Right lobe of liver (tissue), 6 donors: ENCODE results near the gene CTRB2. TPM values are rescaled to one million over a fixed set of nuclear protein-coding genes. Genes with fewer than 3 reads are reported as not detected.
A peak's percentile ranks its signal among the peaks of the same experiment; 100 is the strongest.

Experiments used
- ATAC-seq, 4 donors: fragments of 200-7000 bp; cut with Tn5 transposase; one replicate each; pipeline ENCODE4 v1.9.1; 2020; ENCODE audit warnings: mild to moderate bottlenecking in 4 of 4, moderate library complexity in 4 of 4
- DNase-seq, 3 donors: peaks; one replicate each; pipeline ENCODE4 v3.0.0-alpha.2; 2020
- H3K27ac ChIP-seq, 3 donors: fragments of 200-600 bp; one replicate each; pipeline ENCODE4 v1.8.0; 2022
- H3K27me3 ChIP-seq, 2 donors: fragments of 200-600 bp; one replicate each; pipeline ENCODE4 v1.8.0; 2022
- H3K36me3 ChIP-seq, 4 donors: fragments of 200-600 bp; sonication (generic) in 1 of 4; one replicate each; pipeline versions ENCODE4 v1.5.1 to v1.8.0; 2017 to 2022; ENCODE audit warnings: control low read depth in 1 of 4
- H3K4me1 ChIP-seq, 4 donors: fragments of 200-600 bp; sonication (generic) in 1 of 4; one replicate each; pipeline versions ENCODE4 v1.5.1 to v1.8.0; 2017 to 2022; ENCODE audit warnings: control low read depth in 1 of 4
- H3K4me3 ChIP-seq, 3 donors: fragments of 200-600 bp; one replicate each; pipeline ENCODE4 v1.8.0; 2022
- H3K9me3 ChIP-seq, 4 donors: fragments of 200-600 bp; sonication (generic) in 1 of 4; one replicate each; pipeline versions ENCODE4 v1.5.1 to v1.8.0; 2017 to 2022; ENCODE audit warnings: control low read depth in 1 of 4
- CTCF ChIP-seq, 4 donors: fragments of 200-600 bp in 3 of 4; fragments of 450-650 bp in 1 of 4; IDR thresholded peaks; one replicate each; pipeline versions ENCODE4 v1.5.1 to v1.8.0; 2016 to 2022; ENCODE audit warnings: antibody characterized with exemption in 4 of 4, mild to moderate bottlenecking in 2 of 4
- POLR2A ChIP-seq: fragments of 450-650 bp; IDR thresholded peaks from one replicate; pipeline ENCODE4 v1.6.1; 2017; ENCODE audit warnings: antibody characterized with exemption, mild to moderate bottlenecking
- WGBS: methylation state at CpG from one replicate; pipeline ENCODE4 v1.1.6; 2018; ENCODE audit warnings: low coverage, low lambda C conversion rate; ENCODE audit not compliant: insufficient coverage; ENCODE audit errors: missing lambda C conversion rate; 5-methylcytosine and 5-hydroxymethylcytosine counted together
- intact Hi-C, 2 donors: fragments of 100-400 bp; cut with DNase I; formaldehyde crosslinking; loops; one replicate each; pipeline versions ENCODE4 v1.11.2 to v1.14.1; 2022
- total RNA-seq, 6 experiments: library from RNA; depleted of rRNA in 2 of 6; stranded (reverse); fragments of >200 nt in 2 of 6; fragmentation: NEBNext Ultra II Directional in 3 of 6; extraction: Animal tissue kit (Norgen Biotek cat#: 25700) in 3 of 6; gene quantifications; one replicate each; pipeline versions ENCODE4 v1.1.0 to v1.2.4, GENCODE V29; 2016 to 2023
- donor health status: DM: no; HTN: yes; CAD: no.
- donor health status: DM: no; HTN: no; CAD: no.
- donor health status: DM: no; HTN: no; CAD: no.
- donor health status: DM: no; HTN: yes; CAD: no.
- donor health status: DM: no; HTN: yes; CAD: no.

CTRB2 gene
- total RNA-seq, 6 experiments from 2014 or later: not detected

- DNase-seq (no peak), ATAC-seq (no peak)
- Histone ChIP-seq H3K27me3 (no peaks in the 10 kb centered on the region), H3K36me3 (peaks cover 0 to 26% (median 12%) of the 10 kb centered on the region in 4 donors), H3K9me3 (no peaks in the 10 kb centered on the region), H3K27ac (no peak overlapping the region), H3K4me1 (no peaks in the 10 kb centered on the region), H3K4me3 (no peak overlapping the region)
- WGBS: 82% methylated on average over 8 of the region's 9 CpGs
- intact Hi-C loops: loop anchor here (5.0 to 10.0 kb wide), 2 partner anchors 154 to 157 kb away; no protein-coding TSS in a partner anchor
- TF ChIP-seq POLR2A (no peak), CTCF (IDR thresholded peaks at IDR 0.05) (no peak)
Measured at GRCh38 chr16:75230471-75231110, 23.6 kb upstream of the CTRB2 start.

- WGBS: 85% methylated on average over 9 of the region's 48 CpGs
- no peaks in the 10 kb centered on the region for H3K4me1 ChIP-seq
- H3K36me3 ChIP-seq: peaks cover 0 to 26% (median 12%) of the 10 kb centered on the region in 4 donors
- intact Hi-C loops: loop anchor here (5.0 to 10.0 kb wide), 2 partner anchors 155 to 158 kb away; no protein-coding TSS in a partner anchor
- H3K27ac ChIP-seq: no peak overlapping the region
- H3K4me3 ChIP-seq: no peak overlapping the region
- DNase-seq: peak in 1 of 3 donors; percentile 44
- no peaks in the 10 kb centered on the region for H3K9me3 ChIP-seq
- no peak for TF ChIP-seq POLR2A
- TF ChIP-seq CTCF (IDR thresholded peaks at IDR 0.05): no peak
- ATAC-seq: no peak
- no peaks in the 10 kb centered on the region for H3K27me3 ChIP-seq
Measured at GRCh38 chr16:75229172-75230031, 22.4 kb upstream of the CTRB2 start.

GRCh38 chr16:75228143-75228976 is 21.4 kb upstream of the CTRB2 start:
- no peak for ATAC-seq
- DNase-seq: no peak
- 92% methylated on average over 4 of the region's 17 CpGs for WGBS
- no peak overlapping the region for H3K27ac ChIP-seq
- H3K36me3 ChIP-seq: peaks cover 0 to 26% (median 11%) of the 10 kb centered on the region in 4 donors
- intact Hi-C loops: no loop called here
- TF ChIP-seq POLR2A: no peak
- no peak for TF ChIP-seq CTCF (IDR thresholded peaks at IDR 0.05)
- no peaks in the 10 kb centered on the region for H3K27me3 ChIP-seq
- H3K9me3 ChIP-seq: no peaks in the 10 kb centered on the region
- H3K4me3 ChIP-seq: no peak overlapping the region
- H3K4me1 ChIP-seq: no peaks in the 10 kb centered on the region

GRCh38 chr16:75227361-75228142 is 20.6 kb upstream of the CTRB2 start:
- H3K4me3 ChIP-seq: no peak overlapping the region

More at GRCh38 chr16:75227361-75228142, 20.6 kb upstream of the CTRB2 start:
- WGBS: 67% methylated on average over 3 of the region's 18 CpGs
- H3K4me1 ChIP-seq: no peaks in the 10 kb centered on the region
- H3K27ac ChIP-seq: no peak overlapping the region
- H3K36me3 ChIP-seq: peaks cover 0 to 20% (median 7%) of the 10 kb centered on the region in 4 donors
- intact Hi-C loops: no loop called here
- TF ChIP-seq CTCF (IDR thresholded peaks at IDR 0.05): no peak
- TF ChIP-seq POLR2A: no peak
- DNase-seq (no peak), ATAC-seq (peak in 3 of 4 donors; percentile 1 to 8 (median 3))
- no peaks in the 10 kb centered on the region for H3K27me3 ChIP-seq
- no peaks in the 10 kb centered on the region for H3K9me3 ChIP-seq
